Common myeloid progenitor, CD34-positive (primary cell): ENCODE measurements around the gene GATA6.

ENCODE experiments used
- CTCF ChIA-PET: fragments of 350-600 bp; sonication (Branson Sonifier 250); formaldehyde crosslinking; loops from one replicate; lab custom pipeline; 2021; ENCODE audit warnings: antibody characterized with exemption; lab: Charles Lee
- POLR2A ChIA-PET: fragments of 350-600 bp; sonication (Branson Sonifier 250); formaldehyde crosslinking; loops from one replicate; lab custom pipeline; 2021; ENCODE audit warnings: antibody characterized with exemption; lab: Charles Lee
- DNase-seq, 3 donors: peaks; one replicate each; pipeline versions ENCODE4 v3.0.0 to v3.0.0-alpha.2; 2013
- H3K27ac ChIP-seq, 2 experiments: 1 replicate in 1 of 2; 2 replicates in 1 of 2; pipeline ENCODE4 v1.7.0; 2013; ENCODE audit warnings: inconsistent platforms in 2 of 2, low read length in 2 of 2, mild to moderate bottlenecking in 2 of 2, low read depth in 1 of 2, moderate library complexity in 1 of 2; ENCODE audit not compliant: severe bottlenecking in 2 of 2, insufficient read depth in 1 of 2, poor library complexity in 1 of 2
- H3K27me3 ChIP-seq, 5 experiments: replicated peaks in 2 of 5; 1 replicate in 3 of 5; 2 replicates in 2 of 5; pipeline versions ENCODE4 v1.6.1 to v1.7.0; 2013; ENCODE audit warnings: low read length in 4 of 5, mild to moderate bottlenecking in 2 of 5, moderate library complexity in 2 of 5, inconsistent platforms in 1 of 5; ENCODE audit not compliant: insufficient read depth in 5 of 5, control insufficient read depth in 4 of 5
- H3K36me3 ChIP-seq, 4 experiments: 1 replicate in 2 of 4; 2 replicates in 2 of 4; pipeline versions ENCODE4 v1.6.1 to v1.7.0; 2013; ENCODE audit warnings: low read length in 3 of 4, control low read depth in 1 of 4, mild to moderate bottlenecking in 1 of 4; ENCODE audit not compliant: control insufficient read depth in 4 of 4, insufficient read depth in 4 of 4
- H3K4me1 ChIP-seq, 4 experiments: 1 replicate in 3 of 4; 2 replicates in 1 of 4; pipeline versions ENCODE4 v1.6.1 to v1.7.1; 2013; ENCODE audit warnings: low read length in 3 of 4, mild to moderate bottlenecking in 3 of 4, control low read depth in 1 of 4, inconsistent platforms in 1 of 4, moderate library complexity in 1 of 4; ENCODE audit not compliant: control insufficient read depth in 4 of 4, insufficient read depth in 4 of 4; ENCODE audit errors: control extremely low read depth in 1 of 4
- H3K4me3 ChIP-seq, 7 experiments: 1 replicate in 4 of 7; 2 replicates in 3 of 7; pipeline versions ENCODE4 v1.5.1 to v1.7.0; 2013; ENCODE audit warnings: mild to moderate bottlenecking in 7 of 7, low read length in 6 of 7, moderate library complexity in 6 of 7, inconsistent platforms in 2 of 7, low read depth in 2 of 7, control low read depth in 1 of 7; ENCODE audit not compliant: insufficient read depth in 4 of 7, control insufficient read depth in 1 of 7; ENCODE audit errors: extremely low read depth in 1 of 7
- H3K9me3 ChIP-seq, 5 experiments: 1 replicate in 4 of 5; 2 replicates in 1 of 5; pipeline versions ENCODE4 v1.6.1 to v1.7.1; 2013; ENCODE audit warnings: low read length in 4 of 5, mild to moderate bottlenecking in 2 of 5, inconsistent platforms in 1 of 5, low read depth in 1 of 5, moderate library complexity in 1 of 5; ENCODE audit not compliant: control insufficient read depth in 4 of 5, insufficient read depth in 2 of 5; ENCODE audit errors: control extremely low read depth in 1 of 5
- WGBS: methylation state at CpG from one replicate; pipeline ENCODE4 v1.1.5; 2013; ENCODE audit not compliant: insufficient coverage; 5-methylcytosine and 5-hydroxymethylcytosine counted together

Gene GATA6

DNA sequence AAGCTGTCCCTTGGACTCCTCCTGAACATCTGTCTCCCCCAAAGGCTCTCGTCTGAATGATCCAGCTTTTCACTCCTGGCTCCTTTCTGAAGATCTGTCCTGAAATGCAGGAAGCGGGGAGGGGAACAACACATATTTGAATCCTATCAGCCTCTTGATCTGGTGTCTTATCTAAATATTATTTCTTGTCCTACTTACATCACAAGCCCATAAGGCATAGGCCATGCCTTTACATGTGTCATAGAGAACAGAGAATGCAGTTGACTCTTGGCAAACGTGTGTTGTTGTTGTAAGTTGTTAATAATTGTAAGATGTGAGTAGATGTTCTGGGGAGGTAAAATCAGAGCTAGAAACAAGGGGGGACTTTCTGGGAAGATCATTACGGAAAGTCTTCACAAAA, 57.4 kb downstream of the GATA6 start:
- H3K9me3 ChIP-seq = no peaks in the 10 kb centered on the region
- no peak overlapping the region for H3K4me3 ChIP-seq
- no peaks in the 10 kb centered on the region for H3K36me3 ChIP-seq
- WGBS = 88% methylated on average over 1 of the region's 4 CpGs
- POLR2A ChIA-PET = no interaction called here
- no peak overlapping the region for H3K27ac ChIP-seq
- peaks cover 0 to 5% (median 0%) of the 10 kb centered on the region in 5 experiments for H3K27me3 ChIP-seq
- no peak for DNase-seq
- CTCF ChIA-PET = no interaction called here
- H3K4me1 ChIP-seq = no peaks in the 10 kb centered on the region

DNA sequence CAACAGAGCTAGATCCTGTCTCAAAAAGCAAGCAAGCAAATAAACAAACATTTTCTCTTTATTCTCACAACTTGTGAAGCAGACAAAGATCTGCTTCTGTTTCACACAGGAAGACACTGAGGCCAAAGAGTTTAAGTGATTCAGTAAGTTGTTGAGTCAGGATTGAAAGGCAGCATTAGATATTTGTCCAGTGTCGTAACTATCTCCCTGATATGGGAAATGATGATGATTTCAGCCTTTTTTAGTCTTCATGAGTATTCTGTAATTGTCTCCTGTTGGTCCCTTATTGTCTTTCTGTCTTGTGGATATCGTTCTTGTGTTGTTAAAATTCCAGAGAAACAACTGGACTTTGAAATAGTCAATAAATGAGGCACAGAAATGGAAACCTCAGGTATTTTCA, 59.6 kb downstream of the GATA6 start:
- WGBS = 92% methylated on average over 2 of the region's 2 CpGs
- Histone ChIP-seq H3K27ac (no peak overlapping the region), H3K4me1 (no peaks in the 10 kb centered on the region), H3K9me3 (no peaks in the 10 kb centered on the region), H3K36me3 (no peaks in the 10 kb centered on the region), H3K4me3 (no peak overlapping the region), H3K27me3 (peaks cover 0 to 5% (median 0%) of the 10 kb centered on the region in 5 experiments)
- ChIA-PET CTCF (no interaction called here), POLR2A (no interaction called here)
- no peak for DNase-seq

DNA sequence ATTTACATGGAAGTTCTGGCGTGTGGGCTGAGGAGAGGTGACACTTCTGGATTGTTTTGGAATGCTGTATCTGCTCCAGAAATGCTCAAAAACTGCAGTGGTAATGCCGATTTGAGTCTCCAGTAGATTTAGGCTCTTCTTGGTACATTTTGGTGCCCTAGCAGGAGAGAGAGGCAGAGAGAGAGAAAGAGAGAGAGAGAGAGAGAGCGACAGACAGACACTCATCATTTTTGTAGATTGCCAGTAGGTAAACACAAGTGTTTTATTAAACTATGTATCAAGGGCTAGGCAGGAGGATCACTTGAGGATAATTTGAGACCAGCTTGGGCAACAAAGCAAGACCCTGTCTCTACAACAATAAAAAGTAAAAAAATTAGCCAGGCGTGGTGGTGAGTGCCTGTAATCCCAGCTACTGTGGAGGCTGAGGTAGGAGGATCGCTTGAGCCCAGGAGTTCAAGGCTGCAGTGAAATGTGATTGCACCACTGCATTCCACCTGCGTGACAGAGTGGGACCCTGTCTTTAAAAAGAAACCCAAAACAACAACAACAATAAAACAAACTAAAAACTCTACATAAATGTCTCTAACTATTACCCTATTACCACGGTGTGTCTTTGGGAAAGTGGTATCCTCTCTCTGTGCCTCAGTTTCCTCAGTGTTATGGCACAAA, 60.2 kb downstream of the GATA6 start:
- Histone ChIP-seq H3K4me1 (no peaks in the 10 kb centered on the region), H3K4me3 (no peak overlapping the region), H3K27me3 (peaks cover 0 to 5% (median 0%) of the 10 kb centered on the region in 5 experiments), H3K36me3 (no peaks in the 10 kb centered on the region), H3K9me3 (no peaks in the 10 kb centered on the region), H3K27ac (no peak overlapping the region)
- DNase-seq = no peak
- 92% methylated on average over 5 of the region's 7 CpGs for WGBS
- POLR2A ChIA-PET = no interaction called here
- CTCF ChIA-PET = interaction anchor here (0.7 kb wide), 1 partner anchor 673 kb away, joined by 3 read pairs; no protein-coding TSS in a partner anchor

DNA sequence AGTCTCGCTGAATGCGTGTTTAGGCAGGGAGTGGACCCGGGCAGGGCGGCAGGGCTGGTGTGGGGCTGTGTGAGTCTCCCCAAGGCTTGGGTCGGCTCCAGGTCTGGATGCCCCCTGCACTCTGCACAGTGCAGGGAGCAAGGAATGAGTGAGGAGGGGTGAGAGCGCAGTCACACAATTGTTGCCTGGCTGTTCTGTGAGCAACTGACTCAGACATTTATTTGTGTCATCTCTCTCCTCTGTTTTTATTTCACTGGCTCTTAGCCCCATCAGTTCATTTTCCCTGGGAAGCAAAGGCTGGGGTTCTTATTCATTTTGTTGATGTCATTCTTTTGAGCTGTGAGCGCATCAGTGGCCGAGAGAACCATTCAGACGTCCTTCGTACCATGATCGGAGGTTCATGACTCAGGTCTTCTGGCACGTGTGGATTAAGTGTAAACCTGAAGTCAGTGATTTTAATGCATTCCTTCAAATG, 61.1 kb downstream of the GATA6 start:
- CTCF ChIA-PET = interaction anchor here (0.7 to 1.6 kb wide), 2 partner anchors 11 to 674 kb away, joined by 3 to 4 read pairs; no protein-coding TSS in a partner anchor
- Histone ChIP-seq H3K27ac (no peak overlapping the region), H3K36me3 (no peaks in the 10 kb centered on the region), H3K27me3 (peaks cover 0 to 5% (median 0%) of the 10 kb centered on the region in 5 experiments), H3K9me3 (no peaks in the 10 kb centered on the region), H3K4me1 (no peaks in the 10 kb centered on the region), H3K4me3 (no peak overlapping the region)
- WGBS = 98% methylated on average over 12 of the region's 12 CpGs
- no peak for DNase-seq
- POLR2A ChIA-PET = no interaction called here

DNA sequence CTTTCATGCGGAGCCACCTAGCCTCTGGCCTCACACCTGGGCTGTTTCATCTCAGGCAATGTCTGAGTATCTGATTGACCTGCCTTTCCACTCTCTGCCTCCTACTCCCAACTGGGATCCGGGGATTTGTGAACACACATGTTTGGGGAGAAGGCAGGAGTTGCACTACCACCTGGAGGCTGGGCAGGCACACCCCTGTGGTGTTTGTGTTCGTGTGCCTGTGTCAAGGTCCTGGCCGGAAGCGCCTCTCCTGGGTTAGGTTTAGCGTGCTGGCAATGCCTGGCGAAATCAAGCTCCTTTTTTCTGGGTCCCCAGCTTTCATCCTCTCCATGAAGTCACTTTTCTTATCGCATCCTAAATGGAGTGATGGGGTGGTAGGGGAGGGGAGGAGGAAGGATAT, 63.9 kb downstream of the GATA6 start:
- no peaks in the 10 kb centered on the region for H3K4me1 ChIP-seq
- no peak overlapping the region for H3K27ac ChIP-seq
- no peaks in the 10 kb centered on the region for H3K9me3 ChIP-seq
- WGBS = 84% methylated on average over 2 of the region's 8 CpGs
- no peak for DNase-seq
- CTCF ChIA-PET = no interaction called here
- H3K4me3 ChIP-seq = no peak overlapping the region
- H3K36me3 ChIP-seq = no peaks in the 10 kb centered on the region
- H3K27me3 ChIP-seq = peaks cover 0 to 5% (median 0%) of the 10 kb centered on the region in 5 experiments
- POLR2A ChIA-PET = no interaction called here

DNA sequence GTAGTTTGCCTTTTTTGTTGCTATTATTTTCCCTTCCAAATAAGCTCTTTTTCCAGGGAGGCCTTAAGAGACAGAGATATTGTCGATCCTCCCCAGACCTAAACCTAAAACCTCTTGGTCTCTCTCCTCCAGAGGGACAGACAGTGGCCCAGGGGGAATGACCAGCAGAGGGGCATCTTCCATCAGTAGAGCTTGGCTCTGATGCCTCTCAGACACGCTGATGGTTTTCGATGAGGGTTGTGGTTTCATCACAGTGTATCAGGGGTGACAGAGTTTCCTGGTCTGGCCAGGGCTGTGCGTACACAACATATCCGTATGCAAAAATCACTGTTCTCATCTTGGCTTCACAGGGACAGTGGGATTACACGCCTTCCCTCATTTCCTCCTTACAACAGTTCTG, 68.6 kb downstream of the GATA6 start:
- no peak overlapping the region for H3K27ac ChIP-seq
- H3K4me1 ChIP-seq = no peaks in the 10 kb centered on the region
- 83% methylated on average over 5 of the region's 6 CpGs for WGBS
- H3K27me3 ChIP-seq = peaks cover 0 to 7% (median 0%) of the 10 kb centered on the region in 5 experiments
- ChIA-PET POLR2A (no interaction called here), CTCF (no interaction called here)
- no peak overlapping the region for H3K4me3 ChIP-seq
- no peaks in the 10 kb centered on the region for H3K36me3 ChIP-seq
- DNase-seq = no peak
- H3K9me3 ChIP-seq = no peaks in the 10 kb centered on the region

DNA sequence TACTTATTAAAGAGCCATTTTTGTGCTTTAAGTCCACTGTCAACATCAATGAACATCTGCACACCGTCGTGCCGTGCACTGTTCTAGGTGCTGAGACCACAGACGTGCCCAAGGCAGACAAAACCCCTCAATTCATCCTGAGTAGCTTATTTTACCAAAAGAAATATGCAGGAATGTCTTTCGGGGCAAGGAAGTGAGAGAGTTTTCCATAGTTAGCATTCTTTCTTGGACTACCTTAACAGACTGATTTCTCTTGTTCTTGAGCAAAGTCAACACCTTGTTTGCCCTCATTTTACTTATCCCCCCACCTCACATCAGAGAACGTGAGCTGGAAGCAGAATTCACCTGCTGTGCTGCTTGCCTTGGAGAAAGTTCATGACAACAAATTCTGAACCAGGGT, 69.3 kb downstream of the GATA6 start:
- H3K27me3 ChIP-seq = peaks cover 0 to 7% (median 0%) of the 10 kb centered on the region in 5 experiments
- H3K4me3 ChIP-seq = no peak overlapping the region
- no peaks in the 10 kb centered on the region for H3K9me3 ChIP-seq
- POLR2A ChIA-PET = no interaction called here
- H3K27ac ChIP-seq = no peak overlapping the region
- H3K4me1 ChIP-seq = no peaks in the 10 kb centered on the region
- 87% methylated on average over 3 of the region's 6 CpGs for WGBS
- H3K36me3 ChIP-seq = no peaks in the 10 kb centered on the region
- no peak for DNase-seq
- CTCF ChIA-PET = no interaction called here
